Vein endothelial cell (primary cell): ENCODE measurements around the gene EPB41L3. TPM values are rescaled to one million over a fixed set of nuclear protein-coding genes. Genes with fewer than 3 reads are reported as not detected.

Experiments
- total RNA-seq: library from RNA; depleted of rRNA; stranded (reverse); fragments of >200 nt; gene quantifications from 2 replicates; pipeline ENCODE4 v1.2.3, GENCODE V29; 2012

The EPB41L3 gene
- total RNA-seq, result 31.4 and 60.9 TPM in 2 replicates

GRCh38 chr18:5543773-5544389 lies at the start of gene EPB41L3:
Gene EPB41L3, minus strand, starts transcription at chr18:5543997. Its CDS starts 54,814 bp downstream, at chr18:5489183.

Other genes with a start within 250 kb of the EPB41L3 start
- gene ZBTB14, start 248.3 kb downstream of the EPB41L3 start, total RNA-seq, result 14.0 and 20.7 TPM in 2 replicates